Nephron (organoid): ENCODE measurements around the gene RAPGEF4.
A peak's percentile ranks its signal among the peaks of the same experiment; 100 is the strongest.

Experiments
- H3K27ac Mint-ChIP-seq, 3 experiments: 2 replicates each; pipeline ENCODE4 v1.8.0; 2020; ENCODE audit warnings: mixed read lengths in 3 of 3, mild to moderate bottlenecking in 2 of 3, moderate library complexity in 1 of 3
- H3K27me3 Mint-ChIP-seq: 2 replicates; pipeline ENCODE4 v1.8.0; 2021; ENCODE audit warnings: low read depth, mild to moderate bottlenecking, moderate library complexity, mixed read lengths
- H3K36me3 Mint-ChIP-seq: 2 replicates; pipeline ENCODE4 v1.8.0; 2020; ENCODE audit warnings: low read depth, mixed read lengths
- H3K4me1 Mint-ChIP-seq: 2 replicates; pipeline ENCODE4 v1.8.0; 2020; ENCODE audit warnings: mixed read lengths
- H3K4me3 Mint-ChIP-seq, 3 experiments: 2 replicates each; pipeline ENCODE4 v1.8.0; 2020; ENCODE audit warnings: mild to moderate bottlenecking in 3 of 3, mixed read lengths in 3 of 3, moderate library complexity in 2 of 3
- H3K9me3 Mint-ChIP-seq: 2 replicates; pipeline ENCODE4 v1.8.0; 2020; ENCODE audit warnings: mixed read lengths
- TF ChIP-seq, protein P1 (sequence below), 3 experiments: fragments of 200-600 bp; sonication (generic); IDR thresholded peaks; one replicate each; pipeline ENCODE4 v1.5.0; 2021; ENCODE audit warnings: antibody characterized with exemption in 3 of 3; ENCODE audit not compliant: unreplicated experiment in 3 of 3

The RAPGEF4 gene

DNA sequence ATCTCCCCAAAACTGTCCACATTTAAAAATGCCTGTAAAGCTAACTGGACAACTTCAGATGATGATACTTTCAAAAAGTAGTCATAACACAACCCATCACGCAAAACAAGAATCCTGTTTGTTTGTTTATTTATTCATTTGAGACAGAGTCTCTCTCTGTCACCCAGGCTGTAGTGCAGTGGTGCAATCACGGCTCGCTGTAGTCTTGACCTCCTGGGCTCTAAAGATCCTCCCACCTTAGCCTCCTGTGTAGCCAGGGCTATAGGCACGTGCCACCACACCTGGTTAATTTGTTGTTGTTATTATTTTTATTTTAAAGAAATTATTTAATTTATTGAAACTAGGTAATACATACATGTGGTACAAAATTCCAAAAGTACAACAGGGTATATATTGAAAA lies 94.8 kb downstream of the RAPGEF4 start:
- H3K4me3 Mint-ChIP-seq: no peak overlapping the region
- TF ChIP-seq, protein P1, sequence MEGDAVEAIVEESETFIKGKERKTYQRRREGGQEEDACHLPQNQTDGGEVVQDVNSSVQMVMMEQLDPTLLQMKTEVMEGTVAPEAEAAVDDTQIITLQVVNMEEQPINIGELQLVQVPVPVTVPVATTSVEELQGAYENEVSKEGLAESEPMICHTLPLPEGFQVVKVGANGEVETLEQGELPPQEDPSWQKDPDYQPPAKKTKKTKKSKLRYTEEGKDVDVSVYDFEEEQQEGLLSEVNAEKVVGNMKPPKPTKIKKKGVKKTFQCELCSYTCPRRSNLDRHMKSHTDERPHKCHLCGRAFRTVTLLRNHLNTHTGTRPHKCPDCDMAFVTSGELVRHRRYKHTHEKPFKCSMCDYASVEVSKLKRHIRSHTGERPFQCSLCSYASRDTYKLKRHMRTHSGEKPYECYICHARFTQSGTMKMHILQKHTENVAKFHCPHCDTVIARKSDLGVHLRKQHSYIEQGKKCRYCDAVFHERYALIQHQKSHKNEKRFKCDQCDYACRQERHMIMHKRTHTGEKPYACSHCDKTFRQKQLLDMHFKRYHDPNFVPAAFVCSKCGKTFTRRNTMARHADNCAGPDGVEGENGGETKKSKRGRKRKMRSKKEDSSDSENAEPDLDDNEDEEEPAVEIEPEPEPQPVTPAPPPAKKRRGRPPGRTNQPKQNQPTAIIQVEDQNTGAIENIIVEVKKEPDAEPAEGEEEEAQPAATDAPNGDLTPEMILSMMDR (IDR thresholded peaks at IDR 0.05; ENCODE audit: unreplicated experiment in 3 of 3): no peak

GRCh38 chr2:172833898-172834297 lies 98.3 kb downstream of the RAPGEF4 start:
- no peaks in the 10 kb centered on the region for H3K27me3 Mint-ChIP-seq
- no peaks in the 10 kb centered on the region for H3K9me3 Mint-ChIP-seq
- H3K4me3 Mint-ChIP-seq: no peak overlapping the region
- peaks cover 14% of the 10 kb centered on the region for H3K4me1 Mint-ChIP-seq
- TF ChIP-seq, protein P1 (IDR thresholded peaks at IDR 0.05; ENCODE audit: unreplicated experiment in 3 of 3): no peak
- peak overlapping the region in 2 of 3 experiments; percentile 20 to 29 for H3K27ac Mint-ChIP-seq
- H3K36me3 Mint-ChIP-seq: no peaks in the 10 kb centered on the region

More for the DNA sequence above, 94.8 kb downstream of the RAPGEF4 start:
- H3K27me3 Mint-ChIP-seq: no peaks in the 10 kb centered on the region
- H3K4me1 Mint-ChIP-seq: peaks cover 14% of the 10 kb centered on the region
- H3K9me3 Mint-ChIP-seq: no peaks in the 10 kb centered on the region
- no peak overlapping the region for H3K27ac Mint-ChIP-seq
- H3K36me3 Mint-ChIP-seq: no peaks in the 10 kb centered on the region

DNA sequence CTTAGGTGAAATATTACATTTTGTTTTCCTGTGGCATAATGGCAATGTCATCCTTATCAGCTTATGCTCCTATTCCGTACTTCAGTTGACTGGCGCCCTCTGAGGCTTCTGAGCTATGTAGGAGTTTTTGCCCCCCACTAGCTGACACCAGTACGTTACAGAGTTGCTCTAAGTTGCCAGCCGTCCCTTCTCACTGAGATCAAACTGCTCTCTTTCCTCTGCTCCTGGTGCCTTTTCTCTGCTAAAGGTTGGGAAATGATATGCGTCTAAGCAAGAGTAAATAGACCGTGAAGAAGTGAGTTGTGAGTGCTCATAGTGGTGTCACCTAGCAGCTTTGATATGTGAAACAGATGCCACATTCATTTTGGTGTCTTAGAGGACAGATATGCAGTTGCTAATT lies 99.2 kb downstream of the RAPGEF4 start:
- Mint-ChIP-seq H3K36me3 (no peaks in the 10 kb centered on the region), H3K4me3 (no peak overlapping the region), H3K4me1 (peaks cover 14% of the 10 kb centered on the region), H3K27ac (peak overlapping the region in 2 of 3 experiments; percentile 11 to 59), H3K9me3 (no peaks in the 10 kb centered on the region), H3K27me3 (no peaks in the 10 kb centered on the region)
- TF ChIP-seq, protein P1 (IDR thresholded peaks at IDR 0.05; ENCODE audit: unreplicated experiment in 3 of 3): no peak

GRCh38 chr2:172836347-172836821 lies 100.7 kb downstream of the RAPGEF4 start:
- Mint-ChIP-seq H3K36me3 (no peaks in the 10 kb centered on the region), H3K4me3 (no peak overlapping the region), H3K27ac (peak overlapping the region in 1 of 3 experiments; percentile 7), H3K4me1 (peaks cover 14% of the 10 kb centered on the region), H3K9me3 (no peaks in the 10 kb centered on the region), H3K27me3 (no peaks in the 10 kb centered on the region)
- TF ChIP-seq, protein P1 (IDR thresholded peaks at IDR 0.05; ENCODE audit: unreplicated experiment in 3 of 3): no peak

- Mint-ChIP-seq H3K36me3 (no peaks in the 10 kb centered on the region), H3K27me3 (no peaks in the 10 kb centered on the region), H3K9me3 (no peaks in the 10 kb centered on the region), H3K27ac (no peak overlapping the region), H3K4me1 (peaks cover 14% of the 10 kb centered on the region), H3K4me3 (no peak overlapping the region)
- TF ChIP-seq, protein P1 (IDR thresholded peaks at IDR 0.05; ENCODE audit: unreplicated experiment in 3 of 3): no peak
Observed at GRCh38 chr2:172836827-172837226, 101.2 kb downstream of the RAPGEF4 start.

DNA sequence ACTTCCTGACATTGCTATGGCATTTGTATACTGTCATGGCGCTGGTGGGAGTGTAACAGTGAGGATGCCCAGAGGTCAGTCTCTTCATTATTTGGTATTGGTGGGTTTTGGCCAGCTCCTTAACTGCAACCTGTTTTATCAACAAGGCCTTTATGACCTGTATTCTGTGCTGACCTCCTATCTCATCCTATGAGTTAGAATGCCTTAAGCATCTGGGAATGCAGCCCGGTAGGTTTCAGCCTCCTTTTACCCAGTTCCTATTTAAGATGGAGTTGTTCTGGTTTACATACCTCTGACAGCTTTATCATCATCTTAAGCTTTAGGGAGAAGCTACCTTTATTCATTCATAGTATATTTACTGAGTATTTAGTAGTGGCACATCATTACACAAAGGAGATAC lies 103.8 kb downstream of the RAPGEF4 start:
- no peaks in the 10 kb centered on the region for H3K27me3 Mint-ChIP-seq
- H3K9me3 Mint-ChIP-seq: no peaks in the 10 kb centered on the region

More for the DNA sequence above, 103.8 kb downstream of the RAPGEF4 start:
- no peak overlapping the region for H3K4me3 Mint-ChIP-seq
- TF ChIP-seq, protein P1 (IDR thresholded peaks at IDR 0.05; ENCODE audit: unreplicated experiment in 3 of 3): no peak
- no peak overlapping the region for H3K27ac Mint-ChIP-seq
- H3K36me3 Mint-ChIP-seq: no peaks in the 10 kb centered on the region
- H3K4me1 Mint-ChIP-seq: peaks cover 5% of the 10 kb centered on the region
